Measurements from ENCODE around the gene KCNQ2.

KCNQ2 gene

GRCh38 chr20:63519668-63520503 lies 47.4 kb upstream of the KCNQ2 start:
- no peak overlapping the region for H3K9ac ChIP-seq (ENCODE audit: low read length)
- H3K4me3 ChIP-seq (ENCODE audit: low read length) = no peak overlapping the region
- no peaks in the 10 kb centered on the region for H3K36me3 ChIP-seq (replicated peaks; ENCODE audit: low read depth, low read length)
- H3K4me1 ChIP-seq (ENCODE audit: low read length) = no peaks in the 10 kb centered on the region
- H4K20me1 ChIP-seq (ENCODE audit: insufficient read depth, low read length) = no peaks in the 10 kb centered on the region
- H3K27me3 ChIP-seq (ENCODE audit: low read depth, low read length) = no peaks in the 10 kb centered on the region
- H2AFZ ChIP-seq (ENCODE audit: low read depth, low read length) = no peak overlapping the region
- no peak for TF ChIP-seq EZH2phosphoT487 (IDR thresholded peaks at IDR 0.05; ENCODE audit: low read depth)
- TF ChIP-seq CTCF (IDR thresholded peaks at IDR 0.05; ENCODE audit: low read depth, low read length) = no peak
- H3K79me2 ChIP-seq (ENCODE audit: low read length) = no peaks in the 10 kb centered on the region
- no peak overlapping the region for H3K4me2 ChIP-seq (ENCODE audit: low read length)
- H3K9me3 ChIP-seq (ENCODE audit: insufficient read depth, low read length) = peaks cover 4% of the 10 kb centered on the region; the same call in 1 of the 2 replicates
- no peak overlapping the region for H3K27ac ChIP-seq (ENCODE audit: low read length)

GRCh38 chr20:63518946-63519667 lies 46.7 kb upstream of the KCNQ2 start:
- H2AFZ ChIP-seq (ENCODE audit: low read depth, low read length) = no peak overlapping the region
- H3K9me3 ChIP-seq (ENCODE audit: insufficient read depth, low read length) = peaks cover 4% of the 10 kb centered on the region; the same call in 1 of the 2 replicates
- no peak overlapping the region for H3K4me2 ChIP-seq (ENCODE audit: low read length)
- TF ChIP-seq CTCF (IDR thresholded peaks at IDR 0.05; ENCODE audit: low read depth, low read length) = no peak
- no peak for TF ChIP-seq EZH2phosphoT487 (IDR thresholded peaks at IDR 0.05; ENCODE audit: low read depth)
- no peaks in the 10 kb centered on the region for H3K36me3 ChIP-seq (replicated peaks; ENCODE audit: low read depth, low read length)
- H3K4me1 ChIP-seq (ENCODE audit: low read length) = no peaks in the 10 kb centered on the region
- no peak overlapping the region for H3K4me3 ChIP-seq (ENCODE audit: low read length)
- H3K27ac ChIP-seq (ENCODE audit: low read length) = no peak overlapping the region
- no peaks in the 10 kb centered on the region for H4K20me1 ChIP-seq (ENCODE audit: insufficient read depth, low read length)
- no peaks in the 10 kb centered on the region for H3K27me3 ChIP-seq (ENCODE audit: low read depth, low read length)
- H3K9ac ChIP-seq (ENCODE audit: low read length) = no peak overlapping the region
- H3K79me2 ChIP-seq (ENCODE audit: low read length) = no peaks in the 10 kb centered on the region

- H2AFZ ChIP-seq (ENCODE audit: low read depth, low read length) = no peak overlapping the region
- H3K4me1 ChIP-seq (ENCODE audit: low read length) = no peaks in the 10 kb centered on the region
- H3K9me3 ChIP-seq (ENCODE audit: insufficient read depth, low read length) = peaks cover under 1% of the 10 kb centered on the region; the same call in 1 of the 2 replicates
- H3K79me2 ChIP-seq (ENCODE audit: low read length) = no peaks in the 10 kb centered on the region
- H3K4me3 ChIP-seq (ENCODE audit: low read length) = no peak overlapping the region
- H3K36me3 ChIP-seq (replicated peaks; ENCODE audit: low read depth, low read length) = no peaks in the 10 kb centered on the region
- peaks cover 2% of the 10 kb centered on the region; the same call in 1 of the 2 replicates for H3K27me3 ChIP-seq (ENCODE audit: low read depth, low read length)
- H3K9ac ChIP-seq (ENCODE audit: low read length) = no peak overlapping the region
- no peak overlapping the region for H3K4me2 ChIP-seq (ENCODE audit: low read length)
- TF ChIP-seq CTCF (IDR thresholded peaks at IDR 0.05; ENCODE audit: low read depth, low read length) (no peak), EZH2phosphoT487 (IDR thresholded peaks at IDR 0.05; ENCODE audit: low read depth) (no peak)
- no peaks in the 10 kb centered on the region for H4K20me1 ChIP-seq (ENCODE audit: insufficient read depth, low read length)
- H3K27ac ChIP-seq (ENCODE audit: low read length) = no peak overlapping the region
These were observed 46.0 kb upstream of the KCNQ2 start for GRCh38 chr20:63518351-63518861.

Data from OCI-LY3 (cell line).